ENCODE measurements around the gene ZNF800. TPM values are rescaled to one million over a fixed set of nuclear protein-coding genes. Genes with fewer than 3 reads are reported as not detected.
A peak's percentile ranks its signal among the peaks of the same experiment; 100 is the strongest.
"Not testable (repeated sequence)": the region's sequence is repeated elsewhere in the genome, so short reads cannot be mapped to it uniquely, and the experiment has no call there.

ZNF800 gene
- polyA plus RNA-seq, 2 donors, result 6.1 to 8.3 TPM

- Histone ChIP-seq H3K36me3 (ENCODE audit: control insufficient read depth in 2 of 2, insufficient read depth in 2 of 2, low read length in 1 of 2) (no peaks in the 10 kb centered on the region), H3K4me1 (ENCODE audit: control insufficient read depth in 2 of 2, insufficient read depth in 2 of 2, low read length in 1 of 2) (no peaks in the 10 kb centered on the region), H3K9me3 (ENCODE audit: control insufficient read depth in 2 of 2, insufficient read depth in 1 of 2, low read depth in 1 of 2, low read length in 1 of 2) (no peaks in the 10 kb centered on the region), H3K27me3 (ENCODE audit: control insufficient read depth in 1 of 2, insufficient read depth in 2 of 2, low read length in 2 of 2) (no peaks in the 10 kb centered on the region), H3K27ac (ENCODE audit: low read depth in 2 of 2, low read length in 1 of 2) (no peak overlapping the region), H3K4me3 (ENCODE audit: low read depth in 1 of 2, low read length in 2 of 2) (no peak overlapping the region)
- 94 to 99% methylated on average over 4 of the region's 4 CpGs for WGBS, 2 donors
Observed at GRCh38 chr7:127415060-127415742, 22.7 kb upstream of the ZNF800 start.

- H3K9me3 ChIP-seq (ENCODE audit: control insufficient read depth in 2 of 2, insufficient read depth in 1 of 2, low read depth in 1 of 2, low read length in 1 of 2), result no peaks in the 10 kb centered on the region
- no peaks in the 10 kb centered on the region for H3K4me1 ChIP-seq (ENCODE audit: control insufficient read depth in 2 of 2, insufficient read depth in 2 of 2, low read length in 1 of 2)
- H3K27ac ChIP-seq (ENCODE audit: low read depth in 2 of 2, low read length in 1 of 2), result no peak overlapping the region
- no peaks in the 10 kb centered on the region for H3K36me3 ChIP-seq (ENCODE audit: control insufficient read depth in 2 of 2, insufficient read depth in 2 of 2, low read length in 1 of 2)
- no peaks in the 10 kb centered on the region for H3K27me3 ChIP-seq (ENCODE audit: control insufficient read depth in 1 of 2, insufficient read depth in 2 of 2, low read length in 2 of 2)
- no peak overlapping the region for H3K4me3 ChIP-seq (ENCODE audit: low read depth in 1 of 2, low read length in 2 of 2)
- 75 to 77% methylated on average over 2 of the region's 2 CpGs for WGBS, 2 donors
Observed at GRCh38 chr7:127413962-127414361, 21.5 kb upstream of the ZNF800 start.

DNA sequence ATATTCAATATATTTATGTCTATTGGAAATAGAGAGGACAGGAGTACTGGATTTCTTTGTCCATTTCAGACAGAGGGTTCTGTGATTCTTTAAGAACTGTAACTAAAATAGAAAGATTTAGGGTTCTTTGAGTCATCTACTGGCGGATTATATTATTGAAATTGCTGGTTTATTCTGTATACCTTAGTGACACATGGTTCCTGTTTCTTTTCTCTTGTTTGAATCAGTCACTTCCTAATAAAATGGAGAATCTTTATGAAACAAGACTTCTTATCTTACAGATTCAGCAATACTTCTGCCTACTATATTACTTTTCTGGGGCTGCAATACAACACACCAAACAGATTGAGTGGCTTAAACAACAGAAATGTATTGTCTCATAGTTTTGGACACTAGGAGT is 20.8 kb upstream of the ZNF800 start:
- WGBS, 2 donors, result 77 to 89% methylated on average over 1 of the region's 1 CpG
- H3K36me3 ChIP-seq (ENCODE audit: control insufficient read depth in 2 of 2, insufficient read depth in 2 of 2, low read length in 1 of 2), result no peaks in the 10 kb centered on the region
- H3K27ac ChIP-seq (ENCODE audit: low read depth in 2 of 2, low read length in 1 of 2), result no peak overlapping the region
- no peaks in the 10 kb centered on the region for H3K9me3 ChIP-seq (ENCODE audit: control insufficient read depth in 2 of 2, insufficient read depth in 1 of 2, low read depth in 1 of 2, low read length in 1 of 2)
- H3K27me3 ChIP-seq (ENCODE audit: control insufficient read depth in 1 of 2, insufficient read depth in 2 of 2, low read length in 2 of 2), result no peaks in the 10 kb centered on the region
- no peak overlapping the region for H3K4me3 ChIP-seq (ENCODE audit: low read depth in 1 of 2, low read length in 2 of 2)
- no peaks in the 10 kb centered on the region for H3K4me1 ChIP-seq (ENCODE audit: control insufficient read depth in 2 of 2, insufficient read depth in 2 of 2, low read length in 1 of 2)

DNA sequence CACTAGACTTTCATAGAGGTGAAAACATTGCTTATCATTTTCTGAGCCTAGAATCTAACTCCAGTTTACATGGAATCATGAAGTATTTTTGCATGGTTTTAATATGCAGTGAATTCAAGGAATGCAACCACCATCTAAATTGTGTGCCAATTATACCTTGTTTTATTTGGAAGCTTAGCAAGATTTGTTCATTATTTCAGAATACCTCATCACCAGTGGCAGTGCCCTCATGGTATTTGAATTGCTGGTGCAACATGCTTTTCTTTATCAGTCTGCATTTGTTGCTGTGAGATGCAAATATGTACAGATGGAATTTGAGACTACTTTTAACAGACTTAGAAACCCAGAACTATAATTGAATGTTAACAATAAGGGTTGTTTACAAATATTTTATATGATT is 18.7 kb upstream of the ZNF800 start:
- Histone ChIP-seq H3K4me3 (ENCODE audit: low read depth in 1 of 2, low read length in 2 of 2) (no peak overlapping the region), H3K27me3 (ENCODE audit: control insufficient read depth in 1 of 2, insufficient read depth in 2 of 2, low read length in 2 of 2) (no peaks in the 10 kb centered on the region), H3K9me3 (ENCODE audit: control insufficient read depth in 2 of 2, insufficient read depth in 1 of 2, low read depth in 1 of 2, low read length in 1 of 2) (no peaks in the 10 kb centered on the region), H3K27ac (ENCODE audit: low read depth in 2 of 2, low read length in 1 of 2) (no peak overlapping the region), H3K36me3 (ENCODE audit: control insufficient read depth in 2 of 2, insufficient read depth in 2 of 2, low read length in 1 of 2) (no peaks in the 10 kb centered on the region), H3K4me1 (ENCODE audit: control insufficient read depth in 2 of 2, insufficient read depth in 2 of 2, low read length in 1 of 2) (no peaks in the 10 kb centered on the region)

DNA sequence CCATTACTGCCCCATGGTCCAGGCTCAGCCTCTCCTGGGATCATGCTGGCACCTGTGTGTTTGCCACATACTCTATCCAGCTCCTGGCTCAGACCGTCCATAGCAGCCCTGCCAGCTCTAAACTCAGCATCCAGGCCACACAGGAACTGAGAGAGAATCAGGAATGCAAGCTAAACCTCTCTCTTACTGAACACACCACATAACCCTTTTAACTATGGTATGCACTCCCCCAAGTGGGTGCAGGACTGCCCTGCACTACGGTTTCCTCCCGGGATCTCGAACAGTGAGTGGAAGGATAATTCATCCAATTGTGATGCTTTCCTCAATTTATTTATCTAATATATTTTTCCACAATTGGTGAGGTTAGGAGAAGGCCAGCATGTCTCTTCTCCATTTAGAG is 17.1 kb upstream of the ZNF800 start:
- H3K36me3 ChIP-seq (ENCODE audit: control insufficient read depth in 2 of 2, insufficient read depth in 2 of 2, low read length in 1 of 2), result no peaks in the 10 kb centered on the region
- no peaks in the 10 kb centered on the region for H3K4me1 ChIP-seq (ENCODE audit: control insufficient read depth in 2 of 2, insufficient read depth in 2 of 2, low read length in 1 of 2)
- no peak overlapping the region for H3K4me3 ChIP-seq (ENCODE audit: low read depth in 1 of 2, low read length in 2 of 2)
- no peaks in the 10 kb centered on the region for H3K27me3 ChIP-seq (ENCODE audit: control insufficient read depth in 1 of 2, insufficient read depth in 2 of 2, low read length in 2 of 2)
- 69 to 73% methylated on average over 4 of the region's 4 CpGs for WGBS, 2 donors
- no peak overlapping the region for H3K27ac ChIP-seq (ENCODE audit: low read depth in 2 of 2, low read length in 1 of 2)
- no peaks in the 10 kb centered on the region for H3K9me3 ChIP-seq (ENCODE audit: control insufficient read depth in 2 of 2, insufficient read depth in 1 of 2, low read depth in 1 of 2, low read length in 1 of 2)

DNA sequence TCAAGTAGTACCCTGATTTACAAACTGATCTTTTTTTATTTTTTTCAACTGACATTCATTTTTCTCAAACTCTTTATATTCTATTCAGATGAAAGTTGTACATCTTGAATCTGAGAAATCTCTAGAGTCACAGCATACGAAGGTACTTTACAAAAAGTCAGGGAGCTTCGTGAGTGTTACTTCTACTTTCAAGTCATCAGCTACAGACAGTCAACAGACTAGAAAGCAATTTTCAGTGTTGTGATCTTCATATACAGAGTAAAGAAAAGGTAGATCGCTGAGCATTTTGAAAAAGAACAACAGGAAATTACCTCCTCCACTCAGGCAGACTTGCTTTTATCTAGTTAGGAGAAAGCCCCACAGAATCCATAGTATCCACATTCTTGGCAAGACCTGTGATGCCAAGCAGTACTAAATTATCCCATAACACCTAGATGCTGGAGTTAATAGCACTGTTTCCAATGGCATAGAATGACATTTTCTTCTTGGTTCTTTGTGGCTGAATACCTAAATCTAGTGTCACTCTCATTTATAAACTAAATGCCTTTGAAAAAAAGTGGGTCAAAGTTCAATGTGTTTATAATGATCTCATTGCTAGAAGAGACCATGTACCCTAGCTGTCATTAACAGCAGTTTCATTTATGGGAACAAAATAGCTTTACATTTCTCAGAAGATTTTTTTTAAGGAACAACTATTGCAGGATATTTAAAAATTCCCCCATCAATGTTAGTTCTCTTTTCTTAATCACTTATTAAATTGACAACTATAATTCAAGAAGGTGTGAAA is 12.0 kb upstream of the ZNF800 start:
- H3K9me3 ChIP-seq (ENCODE audit: control insufficient read depth in 2 of 2, insufficient read depth in 1 of 2, low read depth in 1 of 2, low read length in 1 of 2), result no peaks in the 10 kb centered on the region
- H3K36me3 ChIP-seq (ENCODE audit: control insufficient read depth in 2 of 2, insufficient read depth in 2 of 2, low read length in 1 of 2), result no peaks in the 10 kb centered on the region
- H3K27ac ChIP-seq (ENCODE audit: low read depth in 2 of 2, low read length in 1 of 2), result no peak overlapping the region
- 52 to 56% methylated on average over 3 of the region's 3 CpGs for WGBS, 2 donors
- no peak overlapping the region for H3K4me3 ChIP-seq (ENCODE audit: low read depth in 1 of 2, low read length in 2 of 2)
- H3K27me3 ChIP-seq (ENCODE audit: control insufficient read depth in 1 of 2, insufficient read depth in 2 of 2, low read length in 2 of 2), result no peaks in the 10 kb centered on the region
- H3K4me1 ChIP-seq (ENCODE audit: control insufficient read depth in 2 of 2, insufficient read depth in 2 of 2, low read length in 1 of 2), result no peaks in the 10 kb centered on the region

GRCh38 chr7:127396184-127396583 is 3.7 kb upstream of the ZNF800 start:
- Histone ChIP-seq H3K4me3 (ENCODE audit: low read depth in 1 of 2, low read length in 2 of 2) (no peak overlapping the region), H3K36me3 (ENCODE audit: control insufficient read depth in 2 of 2, insufficient read depth in 2 of 2, low read length in 1 of 2) (no peaks in the 10 kb centered on the region), H3K9me3 (ENCODE audit: control insufficient read depth in 2 of 2, insufficient read depth in 1 of 2, low read depth in 1 of 2, low read length in 1 of 2) (no peaks in the 10 kb centered on the region), H3K4me1 (ENCODE audit: control insufficient read depth in 2 of 2, insufficient read depth in 2 of 2, low read length in 1 of 2) (no peaks in the 10 kb centered on the region), H3K27ac (ENCODE audit: low read depth in 2 of 2, low read length in 1 of 2) (no peak overlapping the region), H3K27me3 (ENCODE audit: control insufficient read depth in 1 of 2, insufficient read depth in 2 of 2, low read length in 2 of 2) (no peaks in the 10 kb centered on the region)
- WGBS, 2 donors, result 58 to 79% methylated on average over 1 of the region's 1 CpG

GRCh38 chr7:127395104-127395503 is 2.6 kb upstream of the ZNF800 start:
- WGBS, 2 donors, result 11 to 12% methylated on average over 1 of the region's 1 CpG
- H3K9me3 ChIP-seq (ENCODE audit: control insufficient read depth in 2 of 2, insufficient read depth in 1 of 2, low read depth in 1 of 2, low read length in 1 of 2); H3K4me1 ChIP-seq (ENCODE audit: control insufficient read depth in 2 of 2, insufficient read depth in 2 of 2, low read length in 1 of 2): not testable (repeated sequence)

DNA sequence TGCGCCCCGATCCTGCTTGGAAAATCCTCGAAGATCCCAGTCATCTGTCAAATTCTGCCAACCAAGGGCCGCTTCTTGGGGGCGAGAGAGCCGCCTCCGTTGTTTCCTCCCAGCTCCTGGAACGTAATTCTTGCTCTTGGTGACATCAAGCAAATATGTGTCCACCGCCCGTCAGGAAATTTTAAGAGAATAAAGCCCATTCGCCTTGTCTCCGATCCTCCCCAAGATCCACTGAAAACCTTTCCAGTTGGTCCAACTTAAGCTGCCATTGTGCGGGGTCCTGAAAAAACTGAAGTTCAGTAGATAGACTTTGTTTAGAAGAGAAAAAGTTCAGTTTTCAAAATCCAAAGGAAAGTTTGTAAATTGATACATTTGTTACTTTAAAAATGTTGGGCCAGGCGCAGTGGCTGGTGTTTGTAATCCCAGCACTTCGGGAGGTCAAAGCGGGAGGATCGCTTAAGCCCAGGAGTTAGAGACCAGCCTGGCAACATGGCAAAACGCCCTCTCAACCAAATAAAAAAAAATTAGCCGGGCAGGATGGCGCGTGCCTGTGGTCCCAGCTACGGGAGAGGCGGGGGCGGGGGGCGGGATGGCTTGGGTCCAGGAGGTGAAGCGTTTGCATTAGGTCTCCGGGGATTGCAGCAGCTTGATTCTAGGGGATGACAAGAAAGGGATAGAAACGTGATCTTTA is 1.0 kb upstream of the ZNF800 start:
- peak overlapping the region; percentile 73 to 77 for H3K4me3 ChIP-seq (ENCODE audit: low read depth in 1 of 2, low read length in 2 of 2)
- H3K27me3 ChIP-seq (ENCODE audit: control insufficient read depth in 1 of 2, insufficient read depth in 2 of 2, low read length in 2 of 2), result no peaks in the 10 kb centered on the region
- 6 to 7% methylated on average over 28 of the region's 28 CpGs for whole genome bisulfite sequencing, 2 donors
- H3K36me3 ChIP-seq (ENCODE audit: control insufficient read depth in 2 of 2, insufficient read depth in 2 of 2, low read length in 1 of 2), result no peaks in the 10 kb centered on the region
- no peaks in the 10 kb centered on the region for H3K9me3 ChIP-seq (ENCODE audit: control insufficient read depth in 2 of 2, insufficient read depth in 1 of 2, low read depth in 1 of 2, low read length in 1 of 2)
- no peaks in the 10 kb centered on the region for H3K4me1 ChIP-seq (ENCODE audit: control insufficient read depth in 2 of 2, insufficient read depth in 2 of 2, low read length in 1 of 2)
- H3K27ac ChIP-seq (ENCODE audit: low read depth in 2 of 2, low read length in 1 of 2), result peak overlapping the region; percentile 98 to 99

More at GRCh38 chr7:127395104-127395503, 2.6 kb upstream of the ZNF800 start:
- H3K27ac ChIP-seq (ENCODE audit: low read depth in 2 of 2, low read length in 1 of 2); H3K4me3 ChIP-seq (ENCODE audit: low read depth in 1 of 2, low read length in 2 of 2); H3K27me3 ChIP-seq (ENCODE audit: control insufficient read depth in 1 of 2, insufficient read depth in 2 of 2, low read length in 2 of 2); H3K36me3 ChIP-seq (ENCODE audit: control insufficient read depth in 2 of 2, insufficient read depth in 2 of 2, low read length in 1 of 2): not testable (repeated sequence)

All from esophagus (tissue), 2 donors.